Non-pigmented ciliary epithelial cell (primary cell): ENCODE results near the gene ZXDC.

Source experiments
- DNase-seq: peaks from one replicate; pipeline ENCODE4 v3.0.0-alpha.2; 2010; ENCODE audit warnings: low read depth

Gene ZXDC

GRCh38 chr3:126436826-126437717 is 38.6 kb downstream of the ZXDC start:
- DNase-seq, result no peak

- DNase-seq, result no peak
These were observed 40.0 kb downstream of the ZXDC start for GRCh38 chr3:126435456-126436315.

DNA sequence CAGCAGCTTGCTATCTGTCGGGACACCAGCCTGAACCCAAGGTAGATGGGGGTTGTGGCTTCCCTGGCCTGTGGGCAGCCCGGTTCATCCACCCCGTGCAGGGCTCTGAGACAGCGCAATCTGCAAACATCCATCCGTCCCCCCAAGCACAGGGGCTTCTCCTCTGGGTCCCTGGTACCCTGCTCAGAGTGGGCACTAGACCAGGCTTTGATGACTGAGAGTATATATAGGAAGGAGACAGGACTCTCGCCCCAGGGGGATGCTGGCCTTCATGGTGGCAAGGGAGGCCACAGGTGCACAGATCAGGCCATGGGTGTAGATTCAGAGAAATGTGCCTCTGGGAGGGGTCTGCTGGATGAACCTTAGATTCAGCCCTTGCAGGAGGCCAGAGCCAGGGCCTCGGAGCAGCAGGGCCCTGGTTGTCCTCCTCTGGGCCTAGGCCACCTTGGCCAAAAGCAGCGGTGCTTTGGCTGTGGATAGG is 40.7 kb downstream of the ZXDC start:
- DNase-seq, result no peak

DNA sequence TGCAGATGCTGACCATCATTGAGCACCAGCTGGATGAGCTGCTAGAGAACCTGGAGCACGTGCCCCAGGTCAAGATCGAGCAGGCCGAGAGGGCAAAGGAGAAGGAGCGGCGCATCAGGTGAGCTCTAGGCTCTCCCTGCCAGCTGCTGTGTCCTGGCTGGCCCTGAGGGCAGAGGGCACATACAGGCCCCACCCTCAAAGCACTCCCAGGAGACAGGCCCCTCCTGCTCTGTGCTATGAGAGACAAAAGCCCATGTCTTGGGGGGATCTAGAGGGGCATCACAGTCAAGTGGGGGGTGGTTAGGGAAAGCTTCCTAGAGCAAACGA is 41.5 kb downstream of the ZXDC start:
- DNase-seq, result no peak

DNA sequence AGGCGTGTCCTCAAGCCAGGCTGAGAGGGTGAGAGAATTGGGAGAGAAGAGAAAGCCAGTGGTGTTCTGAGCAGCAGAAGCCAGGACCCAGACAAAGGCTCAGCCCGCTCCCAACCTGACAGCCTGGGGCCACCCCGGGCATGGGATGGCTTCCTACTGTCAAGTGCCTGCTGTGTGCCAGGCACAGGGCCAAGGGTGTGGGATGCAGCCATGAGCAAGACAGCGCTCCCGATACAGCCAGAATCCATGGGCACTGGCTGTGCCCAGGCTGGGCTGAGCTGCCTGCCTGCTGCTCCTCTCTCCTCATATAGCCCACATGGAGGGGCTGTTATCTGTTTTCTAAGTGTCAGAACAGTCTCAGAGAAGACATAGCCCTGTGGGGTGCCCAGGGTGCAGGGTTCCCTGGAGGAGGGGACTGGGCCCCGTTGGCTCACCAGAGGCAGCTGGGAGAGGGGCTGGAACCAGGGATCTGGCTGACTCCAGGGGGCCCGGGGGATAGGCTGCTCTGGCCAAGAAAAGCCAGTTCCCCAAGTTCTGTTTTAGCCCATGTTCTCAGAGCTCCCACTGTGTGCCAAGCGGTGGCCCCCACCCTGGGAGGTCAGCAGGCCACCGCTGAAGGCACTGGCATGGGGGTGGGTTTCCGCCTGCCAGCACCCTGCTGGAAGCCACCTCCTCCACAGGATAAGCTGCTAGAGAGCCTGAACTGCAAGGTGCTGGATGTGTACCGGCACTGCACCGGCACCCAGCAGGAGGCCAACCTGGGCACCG is 42.0 kb downstream of the ZXDC start:
- DNase-seq, result no peak

- DNase-seq, result no peak
These were observed 42.6 kb downstream of the ZXDC start for GRCh38 chr3:126433105-126433430.

DNA sequence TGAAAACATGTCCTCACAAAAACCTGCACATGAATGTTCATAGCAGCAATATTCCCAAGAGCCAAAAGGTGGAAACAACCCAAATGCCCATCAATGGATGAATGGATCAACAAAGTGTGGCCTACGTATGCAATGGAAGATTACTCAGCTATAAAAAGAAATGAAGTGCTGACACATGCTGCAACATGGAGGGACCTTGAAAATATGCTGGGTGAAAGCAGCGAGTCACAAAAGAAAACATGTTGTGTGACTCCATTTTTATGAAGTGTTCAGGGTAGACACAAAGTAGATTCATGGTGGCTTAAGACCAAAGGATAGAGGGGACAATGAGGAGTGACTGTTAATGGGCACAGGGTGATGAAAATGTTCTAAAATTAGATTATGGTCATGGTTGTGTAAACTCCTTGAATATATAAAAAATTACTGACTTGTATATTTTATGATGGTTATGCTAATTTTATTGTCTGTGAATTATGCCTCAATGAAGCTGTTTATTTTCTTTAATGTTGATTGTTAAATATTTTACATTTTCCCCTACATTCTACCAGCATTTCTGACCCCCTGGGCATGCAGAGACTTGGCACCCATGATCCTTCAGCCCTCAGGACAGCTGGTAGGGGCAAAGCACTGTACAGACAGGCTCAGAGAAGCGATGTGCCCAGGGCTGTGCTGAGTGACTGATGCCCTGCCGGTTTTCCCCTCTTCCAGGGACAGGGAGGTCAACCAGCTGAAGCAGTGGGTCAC is 43.2 kb downstream of the ZXDC start:
- no peak for DNase-seq

DNA sequence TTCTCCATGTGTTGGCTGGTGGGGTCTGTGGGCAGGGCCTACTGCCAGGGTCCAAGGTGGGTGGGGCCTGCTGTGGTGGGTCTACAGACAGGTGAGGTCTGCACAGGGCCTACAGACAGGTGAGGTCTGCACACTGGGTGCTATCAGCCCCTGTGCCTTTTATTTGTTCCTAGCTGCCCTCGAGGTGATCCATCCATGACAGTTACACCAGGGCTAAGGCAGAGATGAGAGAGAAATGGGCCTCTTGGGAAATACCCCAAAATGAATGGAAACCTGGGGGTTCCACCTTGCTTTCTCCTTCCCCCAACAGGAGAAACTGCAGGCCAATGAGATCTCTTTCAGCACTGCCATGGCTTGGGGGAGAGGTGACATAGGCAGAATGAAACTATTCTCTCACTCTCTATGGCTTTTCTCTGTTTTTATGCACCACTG is 44.6 kb downstream of the ZXDC start:
- no peak for DNase-seq

DNA sequence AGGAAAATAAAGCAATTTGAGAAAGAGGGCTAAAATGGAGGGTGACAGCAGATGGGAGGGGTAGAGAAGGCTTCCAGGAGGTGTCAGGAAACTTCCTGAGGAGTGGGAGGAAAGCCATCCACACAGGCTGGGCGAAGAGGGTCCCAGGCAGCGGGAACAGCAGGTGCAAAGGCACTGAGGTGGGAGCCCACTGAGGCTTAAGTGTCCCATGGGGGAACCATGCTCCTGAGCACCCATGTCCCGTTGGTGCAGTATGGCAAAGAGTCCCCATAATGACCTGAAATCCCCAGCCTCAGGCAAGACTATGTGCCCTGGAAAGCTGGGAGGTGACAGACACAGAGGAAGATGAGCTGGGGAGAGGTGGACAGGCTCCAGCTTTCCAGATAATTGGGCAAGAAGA is 50.9 kb downstream of the ZXDC start:
- no peak for DNase-seq

GRCh38 chr3:126424039-126424717 is 51.5 kb downstream of the ZXDC start:
- no peak for DNase-seq

- DNase-seq, result no peak
These were observed 52.3 kb downstream of the ZXDC start for GRCh38 chr3:126423191-126424038.

DNA sequence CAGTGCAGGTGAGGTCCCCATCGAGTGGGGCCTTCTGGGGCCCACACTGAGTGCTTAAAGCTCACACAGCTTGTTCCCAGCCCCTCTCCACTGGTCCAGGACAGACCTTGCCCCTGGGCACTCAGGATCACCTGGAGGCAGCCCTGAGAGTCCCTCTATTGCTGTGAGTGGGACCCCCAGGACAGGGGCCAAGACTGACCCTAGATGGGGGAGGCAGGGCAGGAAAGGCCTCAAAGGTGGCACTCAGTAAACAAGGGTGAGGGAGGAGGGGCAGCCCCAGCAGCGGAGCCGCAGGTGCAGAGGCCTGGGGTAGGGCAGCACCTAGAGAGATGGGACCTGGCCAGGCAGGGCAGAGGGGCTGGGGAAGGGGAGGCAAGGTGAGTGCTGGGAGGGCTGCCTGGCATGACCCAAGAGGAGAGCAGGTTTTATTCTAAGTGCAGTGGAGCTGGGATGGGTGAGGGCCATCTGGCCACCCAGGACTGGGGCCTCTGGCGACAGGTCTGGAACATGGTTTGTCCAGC is 53.1 kb downstream of the ZXDC start:
- DNase-seq, result no peak

DNA sequence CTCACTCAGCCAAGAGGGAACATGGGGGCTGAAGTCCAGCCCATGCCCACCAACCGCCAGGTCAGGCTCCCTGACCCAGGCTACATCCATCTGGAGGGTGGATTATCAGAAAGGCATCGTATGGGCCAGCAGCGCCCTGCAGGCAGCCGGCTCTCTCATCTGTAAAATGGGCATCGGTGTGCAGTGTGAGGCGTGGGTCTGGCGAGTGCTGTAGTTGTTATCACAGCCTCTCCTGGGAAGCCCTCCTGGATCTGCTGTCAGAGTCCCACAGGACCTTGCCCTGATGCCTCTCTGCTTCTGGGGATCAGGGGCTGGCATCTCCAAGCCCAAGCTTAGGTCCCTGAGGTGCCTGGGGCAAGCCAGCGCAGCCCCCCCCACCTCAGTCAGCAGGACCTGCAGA is 53.6 kb downstream of the ZXDC start:
- DNase-seq, result no peak

- DNase-seq, result no peak
These were observed 54.0 kb downstream of the ZXDC start for GRCh38 chr3:126421573-126422119.

- no peak for DNase-seq
These were observed 55.6 kb downstream of the ZXDC start for GRCh38 chr3:126419886-126420786.

DNA sequence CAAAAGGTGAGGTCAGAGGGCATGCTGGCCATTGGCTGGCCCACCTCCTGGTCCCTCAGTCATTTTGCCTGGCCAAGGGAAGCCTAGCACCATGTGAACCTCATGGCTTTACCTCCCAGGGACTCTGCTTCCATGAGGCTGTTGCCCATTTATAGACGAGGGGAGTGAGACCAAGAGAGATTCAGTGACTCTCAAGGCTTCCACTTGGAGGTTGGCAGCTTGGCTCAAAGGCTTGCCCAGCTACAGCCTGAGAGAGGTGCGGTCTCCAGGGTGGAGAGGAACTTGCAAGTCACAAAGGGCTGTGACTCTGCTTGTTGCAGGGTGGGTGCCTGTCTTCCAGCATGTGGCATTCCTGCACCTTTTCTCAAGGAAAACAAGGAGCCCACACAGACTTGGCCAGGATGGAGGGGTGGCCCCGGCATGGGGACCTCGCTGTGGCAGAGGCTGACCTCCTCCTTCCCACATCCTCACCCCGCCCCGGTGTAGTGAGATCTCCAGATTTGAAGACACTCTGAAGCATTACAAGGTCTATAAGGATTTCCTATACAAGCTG is 56.5 kb downstream of the ZXDC start:
- DNase-seq, result no peak

DNA sequence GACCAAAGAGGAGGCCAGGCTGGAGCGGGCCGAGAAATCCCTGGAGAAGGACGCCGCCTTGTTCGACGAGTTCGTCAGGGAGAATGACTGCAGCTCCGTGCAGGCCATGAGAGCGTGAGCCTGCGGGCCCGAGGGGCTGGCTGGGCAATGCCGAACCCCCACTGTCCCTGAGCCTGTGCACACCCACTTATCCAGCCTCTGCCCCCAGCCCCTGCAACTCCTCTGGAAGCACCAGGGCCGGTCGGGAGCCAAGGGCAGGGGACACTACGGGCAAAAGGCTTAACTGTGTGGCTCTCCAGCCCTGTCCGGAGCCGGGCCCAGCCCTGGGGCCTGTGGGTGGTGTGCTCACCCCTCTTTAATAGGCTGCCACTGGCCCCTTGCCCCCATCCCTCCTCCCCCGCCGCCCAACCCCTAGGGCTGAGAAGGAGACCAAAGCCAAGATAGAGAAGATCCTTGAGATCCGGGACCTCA is 57.0 kb downstream of the ZXDC start:
- no peak for DNase-seq

DNA sequence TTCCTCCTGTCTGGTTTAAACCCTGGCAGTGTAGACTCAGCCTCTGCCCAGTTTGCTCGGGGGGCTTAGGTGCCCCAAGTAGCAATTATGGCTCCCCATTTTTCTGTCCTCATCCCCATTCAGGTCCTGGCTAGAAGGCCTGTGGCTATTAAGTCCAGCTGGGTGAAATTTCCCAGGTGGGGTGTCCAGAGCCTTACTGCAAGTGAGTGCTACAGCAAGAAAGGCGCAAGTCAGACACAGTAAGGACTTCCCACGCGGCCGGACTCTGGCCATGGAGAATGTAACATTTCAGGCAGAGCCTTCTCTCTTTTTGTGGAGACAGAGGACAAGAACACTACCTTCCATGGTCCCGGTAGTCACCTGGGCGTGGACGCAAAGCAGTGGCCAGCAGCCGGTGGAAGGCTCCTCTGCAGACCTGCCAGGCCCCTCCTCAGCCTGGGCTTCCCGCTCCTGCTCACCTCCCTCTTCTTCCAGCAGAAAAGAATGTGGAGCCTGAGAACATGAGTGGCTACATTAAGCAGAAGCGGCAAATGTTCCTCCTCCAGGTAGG is 57.6 kb downstream of the ZXDC start:
- no peak for DNase-seq
